ENCODE measurements around the gene PARL. TPM values are rescaled to one million over a fixed set of nuclear protein-coding genes. Genes with fewer than 3 reads are reported as not detected.
A peak's percentile ranks its signal among the peaks of the same experiment; 100 is the strongest.
"Not testable (repeated sequence)": the region's sequence is repeated elsewhere in the genome, so short reads cannot be mapped to it uniquely, and the experiment has no call there.

Gene PARL
- total and polyA plus RNA-seq, 2 donors, result 33.5 to 49.5 TPM

- no peak overlapping the region for H3K4me3 ChIP-seq (ENCODE audit: low read depth, low read length)
- no peaks in the 10 kb centered on the region for H3K4me1 ChIP-seq (ENCODE audit: insufficient read depth)
- 16% methylated on average over 5 of the region's 5 CpGs for WGBS
- no peak overlapping the region for H3K27ac ChIP-seq (ENCODE audit: low read depth)
- no peak for DNase-seq (ENCODE audit: extremely low spot score)
- no peaks in the 10 kb centered on the region for H3K36me3 ChIP-seq (ENCODE audit: insufficient read depth)
These were observed 10.6 kb upstream of the PARL start for GRCh38 chr3:183895296-183895695.

- 64% methylated on average over 9 of the region's 9 CpGs for WGBS
- Histone ChIP-seq H3K36me3 (ENCODE audit: insufficient read depth) (no peaks in the 10 kb centered on the region), H3K4me3 (ENCODE audit: low read depth, low read length) (no peak overlapping the region), H3K27ac (ENCODE audit: low read depth) (no peak overlapping the region), H3K4me1 (ENCODE audit: insufficient read depth) (no peaks in the 10 kb centered on the region)
- no peak for DNase-seq (ENCODE audit: extremely low spot score)
These were observed 8.0 kb upstream of the PARL start for GRCh38 chr3:183892610-183893214.

DNA sequence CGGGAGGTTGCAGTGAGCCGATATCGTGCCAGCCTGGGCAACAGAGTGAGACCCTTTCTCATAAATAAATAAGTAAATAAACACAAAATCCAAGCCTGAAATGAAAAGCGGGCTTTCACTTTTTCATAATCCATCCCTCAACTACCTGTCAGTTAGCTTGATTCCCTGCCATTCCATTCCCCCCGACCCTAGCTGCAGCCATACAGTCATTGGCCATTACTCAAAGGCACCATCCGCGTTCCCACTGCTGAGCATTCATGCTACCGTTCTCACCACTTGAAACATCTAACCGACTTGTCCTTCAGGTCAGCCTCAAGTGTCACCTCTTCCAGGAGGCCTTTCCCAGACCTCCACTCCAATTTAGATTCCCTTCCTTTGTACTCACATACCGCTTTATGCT, 1.1 kb upstream of the PARL start:
- WGBS, result 95% methylated on average over 10 of the region's 10 CpGs
- H3K36me3 ChIP-seq (ENCODE audit: insufficient read depth), result no peaks in the 10 kb centered on the region
- no peak for DNase-seq (ENCODE audit: extremely low spot score)
- H3K4me1 ChIP-seq (ENCODE audit: insufficient read depth), result peaks cover 3% of the 10 kb centered on the region
- H3K27ac ChIP-seq (ENCODE audit: low read depth), result no peak overlapping the region
- H3K4me3 ChIP-seq (ENCODE audit: low read depth, low read length), result no peak overlapping the region

- no peak for DNase-seq (ENCODE audit: extremely low spot score)
- H3K27ac ChIP-seq (ENCODE audit: low read depth), result no peak overlapping the region
- no peaks in the 10 kb centered on the region for H3K36me3 ChIP-seq (ENCODE audit: insufficient read depth)
- WGBS, result 2% methylated on average over 9 of the region's 9 CpGs
- H3K4me3 ChIP-seq (ENCODE audit: low read depth, low read length), result peak overlapping the region; percentile 91
- H3K4me1 ChIP-seq (ENCODE audit: insufficient read depth), result peaks cover 3% of the 10 kb centered on the region
These were observed 618 bp downstream of the PARL start for GRCh38 chr3:183884097-183884426.

GRCh38 chr3:183883291-183884096, 1.2 kb downstream of the PARL start:
- Histone ChIP-seq H3K4me1 (ENCODE audit: insufficient read depth) (peaks cover 3% of the 10 kb centered on the region), H3K4me3 (ENCODE audit: low read depth, low read length) (peak overlapping the region; percentile 91)
- 60% methylated on average over 16 of the region's 16 CpGs for WGBS

GRCh38 chr3:183880121-183880520, 4.6 kb downstream of the PARL start:
- Histone ChIP-seq H3K4me1 (ENCODE audit: insufficient read depth) (peaks cover 3% of the 10 kb centered on the region), H3K36me3 (ENCODE audit: insufficient read depth) (no peaks in the 10 kb centered on the region), H3K27ac (ENCODE audit: low read depth) (no peak overlapping the region), H3K4me3 (ENCODE audit: low read depth, low read length) (no peak overlapping the region)
- WGBS, result 90% methylated on average over 9 of the region's 9 CpGs
- DNase-seq (ENCODE audit: extremely low spot score), result no peak

More at GRCh38 chr3:183883291-183884096, 1.2 kb downstream of the PARL start:
- DNase-seq (ENCODE audit: extremely low spot score), result no peak
- H3K27ac ChIP-seq (ENCODE audit: low read depth), result no peak overlapping the region
- no peaks in the 10 kb centered on the region for H3K36me3 ChIP-seq (ENCODE audit: insufficient read depth)

DNA sequence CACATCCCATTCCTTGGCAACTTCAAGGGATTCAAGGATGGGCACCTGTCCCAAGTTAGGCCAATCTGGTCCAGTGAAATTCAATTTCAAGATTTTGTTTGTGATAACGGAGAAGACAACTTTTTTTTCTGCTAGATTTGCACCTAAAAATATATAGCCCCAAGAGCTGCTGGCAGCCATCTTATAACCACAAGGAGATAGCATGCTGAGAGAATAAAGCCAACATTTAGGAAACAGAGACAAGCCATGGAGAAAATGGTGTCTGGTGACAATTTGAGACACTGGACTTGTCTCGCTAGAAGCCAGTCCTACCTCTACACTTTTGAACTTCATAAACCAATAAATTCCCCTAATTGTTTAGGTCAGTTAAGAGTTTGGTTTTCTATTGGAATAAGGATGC, 5.4 kb downstream of the PARL start:
- H3K4me1 ChIP-seq (ENCODE audit: insufficient read depth), result peaks cover 3% of the 10 kb centered on the region
- DNase-seq (ENCODE audit: extremely low spot score), result no peak
- WGBS, result 95% methylated on average over 2 of the region's 2 CpGs

GRCh38 chr3:183878071-183878470, 6.6 kb downstream of the PARL start:
- Histone ChIP-seq H3K4me3 (ENCODE audit: low read depth, low read length) (no peak overlapping the region), H3K27ac (ENCODE audit: low read depth) (no peak overlapping the region), H3K36me3 (ENCODE audit: insufficient read depth) (no peaks in the 10 kb centered on the region), H3K4me1 (ENCODE audit: insufficient read depth) (no peaks in the 10 kb centered on the region)
- 86% methylated on average over 8 of the region's 8 CpGs for WGBS
- DNase-seq (ENCODE audit: extremely low spot score), result no peak

More for the DNA sequence above, 5.4 kb downstream of the PARL start:
- H3K4me3 ChIP-seq (ENCODE audit: low read depth, low read length), result no peak overlapping the region
- no peak overlapping the region for H3K27ac ChIP-seq (ENCODE audit: low read depth)
- H3K36me3 ChIP-seq (ENCODE audit: insufficient read depth), result no peaks in the 10 kb centered on the region

DNA sequence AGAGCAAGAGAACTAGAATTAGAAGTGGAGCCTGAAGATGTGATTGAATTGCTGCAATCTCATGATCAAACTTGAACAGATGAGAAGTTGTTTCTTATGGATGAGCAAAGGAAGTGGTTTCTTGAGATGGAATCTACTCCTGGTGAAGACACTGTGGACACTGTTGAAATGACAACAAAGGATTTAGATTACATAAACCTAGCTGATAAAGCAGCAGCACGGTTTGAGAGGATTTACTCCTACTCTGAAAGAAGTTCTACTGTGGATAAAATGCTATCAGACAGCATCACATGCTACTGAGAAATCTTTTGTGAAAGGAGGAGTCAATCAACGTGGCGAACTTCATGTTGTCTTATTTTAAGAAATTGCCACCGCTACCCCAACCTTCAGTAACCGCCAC, 7.5 kb downstream of the PARL start:
- not testable (repeated sequence) for DNase-seq (ENCODE audit: extremely low spot score); H3K4me1 ChIP-seq (ENCODE audit: insufficient read depth); H3K4me3 ChIP-seq (ENCODE audit: low read depth, low read length); H3K27ac ChIP-seq (ENCODE audit: low read depth); H3K36me3 ChIP-seq (ENCODE audit: insufficient read depth)
- 73% methylated on average over 5 of the region's 5 CpGs for WGBS

- Histone ChIP-seq H3K27ac (ENCODE audit: low read depth) (no peak overlapping the region), H3K36me3 (ENCODE audit: insufficient read depth) (no peaks in the 10 kb centered on the region), H3K4me3 (ENCODE audit: low read depth, low read length) (no peak overlapping the region), H3K4me1 (ENCODE audit: insufficient read depth) (no peaks in the 10 kb centered on the region)
- DNase-seq (ENCODE audit: extremely low spot score), result no peak
These were observed 9.3 kb downstream of the PARL start for GRCh38 chr3:183875411-183875810.

DNA sequence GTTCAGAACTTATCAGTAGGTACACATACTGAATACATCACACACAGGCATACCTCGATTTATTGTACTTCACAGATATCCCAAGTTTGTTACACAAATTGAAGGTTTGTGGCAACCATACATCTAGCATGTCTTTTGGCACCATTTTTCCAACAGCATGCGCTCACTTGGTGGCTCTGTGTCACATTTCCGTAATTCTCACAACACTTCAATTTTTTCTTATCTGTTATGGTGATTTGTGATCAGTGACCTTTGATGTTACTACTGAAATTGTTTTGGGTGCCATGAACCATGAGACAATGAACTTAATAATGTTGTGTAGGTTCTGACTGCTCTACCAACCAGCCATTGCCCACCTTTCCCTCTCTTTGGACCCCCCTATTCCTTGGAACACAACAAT, 10.8 kb downstream of the PARL start:
- Histone ChIP-seq H3K36me3 (ENCODE audit: insufficient read depth) (no peaks in the 10 kb centered on the region), H3K4me3 (ENCODE audit: low read depth, low read length) (no peak overlapping the region), H3K27ac (ENCODE audit: low read depth) (no peak overlapping the region), H3K4me1 (ENCODE audit: insufficient read depth) (no peaks in the 10 kb centered on the region)
- 94% methylated on average over 3 of the region's 3 CpGs for WGBS
- DNase-seq (ENCODE audit: extremely low spot score), result no peak

DNA sequence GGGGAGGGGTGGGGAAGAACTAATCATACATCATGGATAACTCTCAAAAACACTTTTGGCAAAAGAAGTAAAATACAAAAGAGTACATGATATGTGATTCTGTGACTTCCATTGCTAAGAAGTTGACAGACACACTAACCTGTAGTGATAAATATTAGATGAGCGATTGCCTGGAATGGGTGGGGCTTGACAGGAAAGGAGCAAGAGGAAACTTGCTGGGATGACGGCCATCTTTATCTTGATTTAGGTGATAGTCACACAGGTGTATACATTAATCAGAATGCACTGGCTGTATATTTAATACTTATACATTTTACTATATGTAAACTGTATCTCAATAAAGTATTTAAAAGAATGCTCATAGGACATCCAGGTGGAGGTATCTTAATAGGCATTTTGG, 13.1 kb downstream of the PARL start:
- WGBS, result 84% methylated on average over 2 of the region's 2 CpGs
- no peak for DNase-seq (ENCODE audit: extremely low spot score)
- H3K27ac ChIP-seq (ENCODE audit: low read depth), result no peak overlapping the region
- no peak overlapping the region for H3K4me3 ChIP-seq (ENCODE audit: low read depth, low read length)
- no peaks in the 10 kb centered on the region for H3K36me3 ChIP-seq (ENCODE audit: insufficient read depth)
- no peaks in the 10 kb centered on the region for H3K4me1 ChIP-seq (ENCODE audit: insufficient read depth)

GRCh38 chr3:183870563-183870962, 14.1 kb downstream of the PARL start:
- Histone ChIP-seq H3K27ac (ENCODE audit: low read depth) (no peak overlapping the region), H3K36me3 (ENCODE audit: insufficient read depth) (no peaks in the 10 kb centered on the region), H3K4me1 (ENCODE audit: insufficient read depth) (no peaks in the 10 kb centered on the region), H3K4me3 (ENCODE audit: low read depth, low read length) (no peak overlapping the region)
- no peak for DNase-seq (ENCODE audit: extremely low spot score)
- 94% methylated on average over 3 of the region's 3 CpGs for WGBS

DNA sequence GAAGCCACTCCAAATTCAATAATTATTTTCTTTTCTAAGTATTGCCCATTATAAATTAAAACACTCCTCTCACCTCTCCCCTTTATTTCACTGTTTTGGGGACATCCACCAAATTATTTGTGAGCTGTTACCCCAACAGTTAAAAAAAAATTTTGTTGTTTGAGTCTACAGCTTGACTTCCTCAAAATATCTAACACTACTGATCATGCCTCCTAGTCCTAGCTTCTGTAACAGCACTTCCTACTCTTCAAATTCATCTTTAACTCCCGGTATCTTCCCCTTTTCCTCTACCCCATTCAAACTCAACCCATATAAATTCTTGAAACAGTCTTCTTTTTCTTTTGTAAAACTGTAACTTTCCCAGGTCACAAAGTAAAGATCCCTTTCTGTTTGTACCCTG, 15.9 kb downstream of the PARL start:
- no peak for DNase-seq (ENCODE audit: extremely low spot score)

More for the DNA sequence above, 15.9 kb downstream of the PARL start:
- Histone ChIP-seq H3K27ac (ENCODE audit: low read depth) (no peak overlapping the region), H3K36me3 (ENCODE audit: insufficient read depth) (no peaks in the 10 kb centered on the region), H3K4me1 (ENCODE audit: insufficient read depth) (no peaks in the 10 kb centered on the region), H3K4me3 (ENCODE audit: low read depth, low read length) (no peak overlapping the region)
- WGBS, result 86% methylated on average over 1 of the region's 1 CpG
